PC-3 (cell line): Measurements from ENCODE around the gene PIK3IP1. TPM values are rescaled to one million over a fixed set of nuclear protein-coding genes. Genes with fewer than 3 reads are reported as not detected.

Experiments used
- ATAC-seq: fragments of 200-7000 bp; cut with Tn5 transposase; 2 replicates; pipeline ENCODE4 v1.9.1; 2020; ENCODE audit warnings: mild to moderate bottlenecking, moderate library complexity
- BruUV-seq: library from RNA; stranded (reverse); fragments of 400-500 nt; replicated peaks from 2 replicates; lab custom pipeline; 2021; lab: Mats Ljungman, UMichigan
- CTCF ChIA-PET: fragments of 300-600 bp; sonication (Branson Sonifier 250); formaldehyde crosslinking; loops from one replicate; lab custom pipeline; 2022; ENCODE audit warnings: antibody characterized with exemption; lab: Charles Lee
- POLR2A ChIA-PET: fragments of 300-600 bp; sonication (Branson Sonifier 250); formaldehyde crosslinking; loops from one replicate; lab custom pipeline; 2022; ENCODE audit warnings: antibody characterized with exemption; ENCODE audit not compliant: unreplicated experiment; lab: Charles Lee
- DNase-seq: peaks from one replicate; pipeline ENCODE4 v3.0.0-alpha.2; 2015
- H2AFZ ChIP-seq: fragments of 300-600 bp; sonication (generic); 2 replicates; pipeline ENCODE4 v1.6.0; 2016; ENCODE audit warnings: antibody characterized with exemption, low read length
- H3F3A ChIP-seq: fragments of 300-600 bp; sonication (generic); one replicate; pipeline ENCODE4 v1.6.0; 2017; ENCODE audit warnings: antibody characterized with exemption, low read length, control low read depth, mild to moderate bottlenecking; ENCODE audit not compliant: unreplicated experiment
- H3K27ac ChIP-seq: fragments of 300-600 bp; sonication (generic); 2 replicates; pipeline ENCODE4 v1.5.1; 2016; ENCODE audit warnings: mild to moderate bottlenecking, low read length
- H3K27me3 ChIP-seq: fragments of 300-600 bp; sonication (generic); 2 replicates; pipeline ENCODE4 v1.6.1; 2016; ENCODE audit warnings: low read length, mixed read lengths
- H3K36me3 ChIP-seq: fragments of 300-600 bp; sonication (generic); 2 replicates; pipeline ENCODE4 v1.6.1; 2016; ENCODE audit warnings: low read depth, mixed run types, low read length, mixed read lengths
- H3K4me1 ChIP-seq: fragments of 300-600 bp; sonication (generic); 2 replicates; pipeline ENCODE4 v1.5.1; 2016; ENCODE audit warnings: low read length; ENCODE audit not compliant: insufficient read depth
- H3K4me2 ChIP-seq: fragments of 300-600 bp; sonication (generic); 2 replicates; pipeline ENCODE4 v1.6.0; 2016; ENCODE audit warnings: low read length
- H3K4me3 ChIP-seq: fragments of 300-600 bp; sonication (generic); 2 replicates; pipeline ENCODE4 v1.5.1; 2016; ENCODE audit warnings: mild to moderate bottlenecking, low read length, mixed read lengths
- H3K79me2 ChIP-seq: fragments of 300-600 bp; sonication (generic); 2 replicates; pipeline ENCODE4 v1.6.1; 2017; ENCODE audit warnings: low read length, mixed read lengths
- H3K9ac ChIP-seq: fragments of 300-600 bp; sonication (generic); 2 replicates; pipeline ENCODE4 v1.6.0; 2016; ENCODE audit warnings: mild to moderate bottlenecking, low read length
- H3K9me2 ChIP-seq: fragments of 300-600 bp; sonication (generic); replicated peaks from 2 replicates; pipeline ENCODE4 v1.6.1; 2016; ENCODE audit warnings: mixed run types, low read length, mixed read lengths
- H3K9me3 ChIP-seq: fragments of 300-600 bp; sonication (generic); 2 replicates; pipeline ENCODE4 v1.6.1; 2016; ENCODE audit warnings: low read length, mixed read lengths
- H4K20me1 ChIP-seq: fragments of 300-600 bp; sonication (generic); 2 replicates; pipeline ENCODE4 v1.6.1; 2016; ENCODE audit warnings: low read length, mixed read lengths
- EZH2 ChIP-seq: fragments of 300-600 bp; sonication (generic); IDR thresholded peaks from one replicate; pipeline ENCODE4 v1.6.1; 2017; ENCODE audit warnings: antibody characterized with exemption, mild to moderate bottlenecking, low read length; ENCODE audit not compliant: unreplicated experiment
- EZH2phosphoT487 ChIP-seq: fragments of 300-600 bp; sonication (generic); IDR thresholded peaks from 2 replicates; pipeline ENCODE4 v1.6.1; 2018; ENCODE audit warnings: mild to moderate bottlenecking, antibody characterized with exemption, low read length, borderline replicate concordance
- intact Hi-C: fragments of 100-400 bp; cut with micrococcal nuclease; formaldehyde crosslinking; loops from 2 replicates; pipeline ENCODE4 v1.9.0; 2023
- total RNA-seq: library from RNA; depleted of rRNA; stranded (reverse); fragments of >200 nt; gene quantifications from 2 replicates; pipeline ENCODE4 v1.2.3, GENCODE V29; 2014
- TF ChIP-seq, protein P1 (sequence below): fragments of 300-600 bp; sonication (generic); conservative IDR thresholded peaks from 2 replicates; pipeline ENCODE4 v1.5.1; 2017; ENCODE audit warnings: antibody characterized with exemption, low read depth, mild to moderate bottlenecking, low read length

The PIK3IP1 gene
- total RNA-seq, 1 experiment from 2014 or later = 1.9 TPM

DNA sequence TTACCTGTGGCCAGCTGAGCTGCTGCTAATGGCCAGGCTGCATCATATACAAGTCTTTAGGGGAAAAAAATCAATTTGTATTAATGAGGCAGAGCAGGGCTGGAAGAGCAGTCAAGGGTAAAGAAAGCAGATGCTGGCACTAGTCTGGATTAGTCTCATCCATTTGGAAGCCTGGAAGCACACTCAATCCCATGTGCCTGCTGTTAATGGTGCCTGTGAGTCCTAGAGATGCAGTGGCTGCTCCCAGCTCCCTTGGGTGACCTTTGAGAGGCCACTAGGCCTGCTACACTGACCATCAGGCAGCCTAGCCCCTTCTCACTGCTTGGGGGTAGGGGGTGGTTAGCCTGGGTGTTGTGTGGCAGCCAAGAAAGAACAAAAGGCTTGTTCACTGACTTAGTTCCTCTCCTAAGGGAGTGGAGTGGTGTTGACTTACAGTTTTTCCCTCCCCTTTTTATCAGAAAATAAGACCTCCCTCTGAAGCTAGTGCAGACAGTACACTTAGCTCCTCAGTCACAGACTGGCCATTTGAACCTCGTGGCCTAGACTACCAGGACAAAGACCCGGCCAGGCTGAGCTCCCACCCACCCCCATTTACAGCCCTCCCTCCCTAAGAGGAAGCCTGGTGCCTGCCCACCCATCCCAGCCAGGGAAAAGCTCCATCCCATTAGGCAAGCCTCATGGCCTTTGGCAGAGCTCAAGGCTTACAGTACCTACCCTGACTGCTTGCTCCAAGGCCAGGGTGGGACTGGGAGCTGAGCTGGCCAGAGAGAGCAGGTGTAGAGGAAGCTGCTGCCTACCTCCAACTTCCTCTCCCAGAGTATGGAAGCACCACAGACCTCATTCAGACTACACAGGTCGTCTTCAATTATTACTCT is 7.8 kb downstream of the PIK3IP1 start:
- ChIA-PET POLR2A (no interaction called here), CTCF (no interaction called here)
- H3K4me3 ChIP-seq = no peak overlapping the region
- no peak overlapping the region for H3K9ac ChIP-seq
- no peak overlapping the region for H2AFZ ChIP-seq
- no peaks in the 10 kb centered on the region for H3K9me3 ChIP-seq
- no peak overlapping the region for H3K27ac ChIP-seq
- H3K79me2 ChIP-seq = no peaks in the 10 kb centered on the region
- no peak for TF ChIP-seq EZH2phosphoT487
- TF ChIP-seq, protein P1, sequence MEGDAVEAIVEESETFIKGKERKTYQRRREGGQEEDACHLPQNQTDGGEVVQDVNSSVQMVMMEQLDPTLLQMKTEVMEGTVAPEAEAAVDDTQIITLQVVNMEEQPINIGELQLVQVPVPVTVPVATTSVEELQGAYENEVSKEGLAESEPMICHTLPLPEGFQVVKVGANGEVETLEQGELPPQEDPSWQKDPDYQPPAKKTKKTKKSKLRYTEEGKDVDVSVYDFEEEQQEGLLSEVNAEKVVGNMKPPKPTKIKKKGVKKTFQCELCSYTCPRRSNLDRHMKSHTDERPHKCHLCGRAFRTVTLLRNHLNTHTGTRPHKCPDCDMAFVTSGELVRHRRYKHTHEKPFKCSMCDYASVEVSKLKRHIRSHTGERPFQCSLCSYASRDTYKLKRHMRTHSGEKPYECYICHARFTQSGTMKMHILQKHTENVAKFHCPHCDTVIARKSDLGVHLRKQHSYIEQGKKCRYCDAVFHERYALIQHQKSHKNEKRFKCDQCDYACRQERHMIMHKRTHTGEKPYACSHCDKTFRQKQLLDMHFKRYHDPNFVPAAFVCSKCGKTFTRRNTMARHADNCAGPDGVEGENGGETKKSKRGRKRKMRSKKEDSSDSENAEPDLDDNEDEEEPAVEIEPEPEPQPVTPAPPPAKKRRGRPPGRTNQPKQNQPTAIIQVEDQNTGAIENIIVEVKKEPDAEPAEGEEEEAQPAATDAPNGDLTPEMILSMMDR = no peak
- no peak for TF ChIP-seq EZH2
- H4K20me1 ChIP-seq = no peaks in the 10 kb centered on the region
- ATAC-seq (no peak), DNase-seq (no peak)
- H3K4me1 ChIP-seq = 0 out of 2 replicates have a peak, but pooled peaks cover 3% of the 10 kb centered on the region
- H3K36me3 ChIP-seq = no peaks in the 10 kb centered on the region
- no TSS peak for BruUV-seq
- H3F3A ChIP-seq = no peaks in the 10 kb centered on the region
- intact Hi-C loops = no loop called here
- no peak overlapping the region for H3K4me2 ChIP-seq
- no peaks in the 10 kb centered on the region for H3K27me3 ChIP-seq
- H3K9me2 ChIP-seq = no peaks in the 10 kb centered on the region

DNA sequence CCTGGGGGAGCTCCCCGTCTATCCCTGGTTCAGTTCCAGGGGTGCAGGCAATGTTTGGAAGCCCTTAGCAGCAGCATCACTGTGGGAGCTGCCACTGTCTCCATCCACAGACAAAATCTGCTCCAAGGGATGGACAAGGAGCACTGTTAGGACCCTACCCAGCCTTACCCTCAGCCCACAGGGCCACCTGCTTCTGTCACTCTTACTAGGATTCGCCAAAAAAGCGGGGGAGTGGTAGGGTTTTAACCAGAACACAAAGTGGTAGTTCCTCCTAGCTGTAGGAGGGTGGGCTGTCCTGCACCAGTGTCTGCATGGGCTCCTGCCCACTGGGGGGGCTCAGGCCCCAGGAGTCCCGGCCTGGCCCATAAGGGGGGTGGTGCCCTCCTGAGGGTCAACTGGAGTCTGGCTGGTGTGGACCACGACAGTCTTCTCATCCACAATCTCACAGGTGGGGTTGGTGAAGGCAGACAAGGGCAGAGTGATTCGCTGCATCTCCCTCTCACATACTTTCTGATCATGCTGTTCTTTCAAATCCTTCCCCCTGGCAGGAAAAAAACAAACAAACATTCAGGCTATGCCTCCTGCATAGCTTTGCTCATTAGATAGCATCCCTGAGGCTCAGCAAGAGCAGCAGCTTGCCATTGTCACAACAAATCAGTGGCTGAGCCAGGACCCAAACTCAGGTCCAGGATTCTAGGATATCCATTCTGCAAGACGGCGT is 9.4 kb downstream of the PIK3IP1 start:
- BruUV-seq = no TSS peak

More for the DNA sequence above, 9.4 kb downstream of the PIK3IP1 start:
- no peaks in the 10 kb centered on the region for H3K9me3 ChIP-seq
- H4K20me1 ChIP-seq = no peaks in the 10 kb centered on the region
- no peaks in the 10 kb centered on the region for H3K79me2 ChIP-seq
- no peak overlapping the region for H3K4me2 ChIP-seq
- no peak overlapping the region for H3K9ac ChIP-seq
- no peaks in the 10 kb centered on the region for H3K27me3 ChIP-seq
- no peaks in the 10 kb centered on the region for H3F3A ChIP-seq
- H3K4me3 ChIP-seq = no peak overlapping the region
- no peaks in the 10 kb centered on the region for H3K9me2 ChIP-seq
- CTCF ChIA-PET = no interaction called here
- TF ChIP-seq, protein P1 = no peak
- TF ChIP-seq EZH2 = no peak
- TF ChIP-seq EZH2phosphoT487 = no peak
- intact Hi-C loops = no loop called here
- H3K4me1 ChIP-seq = 0 out of 2 replicates have a peak, but pooled peaks cover 3% of the 10 kb centered on the region
- H3K27ac ChIP-seq = no peak overlapping the region
- no peak overlapping the region for H2AFZ ChIP-seq
- POLR2A ChIA-PET = no interaction called here
- DNase-seq (no peak), ATAC-seq (no peak)
- no peaks in the 10 kb centered on the region for H3K36me3 ChIP-seq
